LoVo (cell line): ENCODE data around the gene C1QTNF8.

Experiments
- DNase-seq: peaks from one replicate; pipeline ENCODE4 v3.0.0-alpha.2; 2016; ENCODE audit warnings: low spot score

C1QTNF8 gene

GRCh38 chr16:1096169-1097082 is at the start of gene C1QTNF8:
C1QTNF8 (minus strand) TSS chr16:1096244; CDS start chr16:1094922, 1,322 bp downstream.
- no peak for DNase-seq

- DNase-seq: no peak
Measured at GRCh38 chr16:1145383-1146100, 49.5 kb upstream of the C1QTNF8 start.

DNA sequence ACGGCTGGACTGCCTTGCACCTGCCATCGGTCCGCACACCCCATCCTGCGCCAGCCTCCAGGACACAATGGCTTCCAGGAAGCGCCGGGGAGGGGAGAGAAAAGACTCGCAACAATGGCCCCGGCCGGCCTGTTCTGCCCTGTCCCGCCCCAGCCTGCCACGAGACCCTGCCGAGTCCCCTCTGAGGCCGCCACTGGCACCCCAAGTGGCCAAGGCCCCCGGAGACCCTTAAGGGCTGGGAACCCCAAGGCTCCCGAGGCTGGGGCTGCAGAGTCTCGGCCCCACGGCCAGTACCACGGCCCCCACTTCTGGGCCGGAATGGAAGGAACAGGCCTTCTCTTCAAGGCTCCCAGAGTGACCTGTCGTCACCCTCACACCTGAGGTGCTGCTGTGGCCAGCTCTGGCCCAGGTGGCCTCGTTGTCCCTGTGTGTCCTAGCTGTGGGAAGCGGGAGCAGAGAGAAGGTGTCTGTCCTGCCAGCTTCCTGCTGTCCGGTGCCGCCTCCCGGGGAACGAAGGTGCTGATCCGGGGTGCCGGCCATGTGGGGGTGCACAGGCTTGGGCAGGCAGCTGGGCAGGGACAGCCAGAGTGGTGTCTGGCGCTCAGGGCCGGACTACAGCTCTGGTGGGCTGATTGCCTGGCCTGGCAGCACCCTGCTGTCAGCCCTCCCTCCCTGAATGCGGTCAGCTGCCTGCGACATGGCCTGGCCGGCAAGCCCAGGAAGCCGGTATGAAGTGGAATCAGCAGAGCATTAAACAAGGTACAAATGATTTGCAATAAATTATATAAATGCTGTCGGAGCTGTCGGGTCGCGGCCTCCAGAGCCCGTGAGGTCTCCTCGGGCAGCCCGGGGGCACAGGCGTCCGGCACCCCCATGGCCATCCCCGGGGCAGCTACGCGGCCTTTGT is 48.7 kb upstream of the C1QTNF8 start:
- no peak for DNase-seq

- DNase-seq: no peak
Measured at GRCh38 chr16:1143761-1144450, 47.9 kb upstream of the C1QTNF8 start.

DNA sequence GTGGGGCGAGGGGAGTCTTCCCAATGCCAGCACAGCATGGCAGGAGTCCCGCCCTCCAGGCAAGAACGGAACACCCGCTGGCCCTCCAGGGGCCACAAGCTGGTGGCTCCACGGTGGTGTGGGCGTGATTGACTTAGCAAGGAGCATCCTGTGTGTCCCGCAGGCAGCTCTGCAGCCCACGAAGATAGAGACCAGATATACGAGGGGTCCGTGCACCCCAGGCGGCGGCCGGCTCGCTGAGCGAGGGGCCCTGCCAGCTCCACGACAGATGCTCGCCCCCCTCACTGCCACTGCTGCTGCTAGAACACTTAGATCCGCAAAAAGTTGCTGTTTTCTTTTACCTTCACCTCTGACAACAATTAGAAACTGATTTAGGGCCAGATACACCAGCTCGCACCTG is 46.9 kb upstream of the C1QTNF8 start:
- DNase-seq: no peak

DNA sequence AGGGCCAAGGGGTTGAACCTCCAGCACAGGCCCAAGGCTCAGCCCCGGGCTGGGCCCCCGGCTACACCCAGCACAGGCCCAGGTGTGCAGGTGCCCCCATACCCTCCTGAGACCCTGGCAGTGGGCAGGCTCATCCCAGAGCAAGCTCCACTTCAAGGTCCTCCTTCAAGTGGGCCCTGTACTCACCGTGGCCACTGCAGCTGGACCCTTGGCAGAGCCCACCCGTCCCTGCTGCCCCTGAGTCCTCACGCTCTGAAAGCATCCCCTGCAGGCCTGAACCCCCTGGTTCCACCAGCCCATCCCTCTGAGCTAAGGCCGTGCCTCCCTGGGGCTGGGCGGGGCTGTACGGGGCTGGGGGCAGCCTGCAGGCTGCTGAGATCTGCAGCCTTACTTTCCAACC is 45.7 kb upstream of the C1QTNF8 start:
- no peak for DNase-seq

DNA sequence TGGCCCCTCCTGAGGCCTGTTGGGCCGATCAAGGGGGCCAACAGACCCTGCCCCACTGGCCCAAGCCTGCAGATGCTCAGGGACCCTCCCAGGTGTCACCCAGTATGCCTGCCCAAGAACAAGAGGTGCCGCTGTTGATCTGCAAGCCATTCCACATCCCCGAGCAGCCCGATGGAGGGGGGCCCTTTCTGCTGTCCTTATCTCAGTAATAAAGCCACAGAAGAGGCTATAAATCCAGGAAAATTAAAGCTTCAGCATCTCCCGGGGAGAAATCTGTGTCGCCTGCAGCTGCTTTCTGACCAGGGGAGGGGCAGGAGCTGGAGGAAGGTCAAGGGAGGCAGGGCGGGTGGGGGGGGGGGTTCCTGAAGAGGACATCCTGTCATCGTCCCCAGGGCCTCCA is 45.1 kb upstream of the C1QTNF8 start:
- no peak for DNase-seq

- DNase-seq: no peak
Measured at GRCh38 chr16:1140582-1141162, 44.6 kb upstream of the C1QTNF8 start.

DNA sequence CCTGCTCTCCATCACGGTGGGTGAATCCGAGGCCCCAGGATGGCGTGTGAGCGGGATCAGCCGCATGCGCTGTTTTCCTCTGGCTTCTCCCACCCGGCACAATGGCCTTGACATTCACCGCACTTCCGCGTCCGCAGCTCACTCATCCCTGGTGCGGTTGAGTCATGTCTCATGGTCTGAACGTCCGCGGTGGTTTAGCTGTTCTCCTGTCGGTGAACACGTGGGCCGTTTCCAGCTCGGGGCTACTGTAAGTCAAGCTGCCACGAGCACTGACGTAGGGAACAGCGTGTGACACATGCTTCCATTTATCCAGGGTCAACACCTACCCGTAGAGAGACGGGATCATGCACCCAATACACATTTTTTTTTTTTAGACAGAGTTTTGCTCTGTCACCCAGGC is 41.6 kb upstream of the C1QTNF8 start:
- no peak for DNase-seq

DNA sequence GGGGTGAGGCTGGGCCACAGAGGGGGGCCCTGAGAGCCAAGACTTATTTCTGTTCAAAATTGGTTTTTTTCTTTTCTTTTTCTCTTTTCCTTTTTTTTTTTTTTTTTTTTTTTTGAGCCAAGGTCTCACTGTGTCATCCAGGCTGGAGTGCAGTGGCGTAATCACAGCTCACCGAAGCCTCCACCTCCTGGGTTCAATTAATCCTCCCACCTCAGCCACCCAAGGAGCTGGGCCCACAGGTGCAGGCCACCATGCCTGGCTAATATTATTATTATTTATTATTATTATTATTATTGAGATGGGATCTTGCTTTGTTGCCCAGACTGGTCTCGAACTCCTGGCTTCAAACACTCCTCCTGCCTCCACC is 39.4 kb upstream of the C1QTNF8 start:
- DNase-seq: no peak

DNA sequence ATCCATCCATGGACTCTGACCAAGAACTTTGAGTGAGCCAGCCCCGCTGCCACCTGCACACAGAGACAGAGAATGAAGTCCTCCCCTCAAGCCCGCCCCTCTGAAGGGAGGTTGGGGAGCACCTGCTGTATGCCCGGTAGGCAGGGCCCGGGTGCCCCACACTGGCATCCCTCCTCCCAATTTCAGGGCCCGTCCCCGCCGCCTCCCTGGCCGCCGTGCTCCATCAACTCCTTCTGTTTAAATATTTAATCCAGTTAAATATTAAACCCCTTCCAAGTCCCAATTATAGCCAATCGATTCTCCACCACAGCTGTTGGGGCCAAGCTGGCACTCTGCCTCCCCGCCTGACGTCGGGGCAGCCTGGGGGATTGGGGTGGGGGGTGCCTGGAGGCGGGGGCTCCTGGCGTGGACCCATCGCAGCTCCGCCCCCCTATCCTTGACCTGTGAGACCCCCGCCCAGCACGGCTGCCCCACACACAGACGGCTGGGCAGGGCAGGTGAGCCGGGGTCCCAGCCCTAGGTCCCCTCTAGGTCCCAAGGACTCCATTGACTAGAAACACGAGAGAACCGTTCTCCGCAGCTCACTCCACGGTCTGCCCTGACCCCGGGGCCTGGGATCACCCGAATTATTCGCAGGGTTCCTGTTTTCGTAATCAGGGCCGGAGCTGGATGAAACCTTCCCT is 38.9 kb upstream of the C1QTNF8 start:
- no peak for DNase-seq

DNA sequence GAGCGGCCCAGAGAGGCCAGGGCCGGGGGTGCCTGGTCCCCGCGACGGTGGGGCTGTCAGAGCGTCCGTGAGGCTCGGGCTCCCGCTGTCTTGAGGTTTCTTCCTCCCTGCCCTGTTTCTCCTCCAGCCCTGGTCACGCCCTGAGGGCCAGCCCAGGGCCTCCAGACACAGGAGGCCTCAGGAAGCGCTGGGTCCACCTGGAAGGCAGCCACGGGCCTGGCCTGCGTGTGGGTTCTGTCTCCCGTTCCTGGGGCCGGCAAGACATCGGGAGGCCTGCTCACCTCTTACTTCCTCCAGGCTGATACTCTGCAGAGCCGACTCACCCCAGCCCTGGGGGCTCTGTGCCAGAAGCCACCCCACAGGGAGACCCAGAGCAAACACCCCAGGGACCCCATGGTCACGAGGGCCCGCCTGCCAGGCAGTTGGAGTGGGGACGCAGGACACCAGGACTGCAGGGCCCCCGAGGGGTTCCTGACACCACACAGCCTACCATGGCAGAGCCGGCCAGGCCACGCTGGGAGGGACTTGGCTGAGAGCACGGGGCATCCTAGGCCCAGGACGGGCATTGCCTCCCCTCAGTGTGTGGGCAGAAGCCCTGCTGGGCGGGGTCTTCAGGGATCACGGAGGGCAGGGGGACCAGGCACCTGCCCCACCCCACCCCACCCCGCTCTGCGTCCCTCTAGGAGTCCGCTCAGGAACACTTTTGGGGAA is 37.9 kb upstream of the C1QTNF8 start:
- no peak for DNase-seq

DNA sequence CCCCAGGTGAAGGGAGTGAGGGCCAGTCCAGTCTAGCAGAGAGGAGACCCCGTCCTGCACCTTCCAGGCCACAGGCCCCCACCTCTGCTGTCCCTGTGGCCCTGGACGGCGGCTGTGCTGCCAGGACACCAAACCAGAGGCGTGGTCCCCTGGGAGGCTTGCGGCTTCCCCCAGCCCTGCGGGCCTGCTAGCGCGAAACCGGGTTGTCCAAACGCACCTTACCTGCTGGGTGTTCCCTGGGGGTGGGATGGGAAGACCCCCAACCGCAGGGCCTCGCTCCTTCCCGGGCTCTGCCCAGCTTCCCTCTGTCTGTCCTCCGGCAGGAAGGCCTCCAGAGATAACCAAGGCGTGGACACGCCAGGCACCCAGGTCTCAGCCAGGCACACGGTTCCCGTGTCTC is 37.2 kb upstream of the C1QTNF8 start:
- DNase-seq: no peak

DNA sequence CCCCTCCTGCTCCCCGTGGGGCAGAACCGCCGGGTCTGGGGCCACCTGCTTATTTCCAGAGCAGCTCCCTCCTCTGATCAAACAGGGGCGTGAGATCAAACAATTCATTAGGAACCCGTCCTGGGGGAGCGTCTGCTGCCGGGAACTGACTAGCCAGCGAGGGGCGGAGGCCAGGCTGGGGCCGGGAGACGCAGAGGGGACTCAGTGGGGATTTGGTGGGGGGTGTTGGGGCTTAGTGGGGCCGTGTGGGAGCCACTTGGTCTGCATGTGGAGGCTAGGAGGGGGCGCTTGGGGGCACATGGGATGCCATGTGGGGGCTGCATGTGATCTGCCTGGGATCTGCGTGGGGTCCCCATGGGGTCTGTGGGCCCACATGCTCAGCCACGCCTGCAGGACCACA is 36.4 kb upstream of the C1QTNF8 start:
- DNase-seq: no peak

DNA sequence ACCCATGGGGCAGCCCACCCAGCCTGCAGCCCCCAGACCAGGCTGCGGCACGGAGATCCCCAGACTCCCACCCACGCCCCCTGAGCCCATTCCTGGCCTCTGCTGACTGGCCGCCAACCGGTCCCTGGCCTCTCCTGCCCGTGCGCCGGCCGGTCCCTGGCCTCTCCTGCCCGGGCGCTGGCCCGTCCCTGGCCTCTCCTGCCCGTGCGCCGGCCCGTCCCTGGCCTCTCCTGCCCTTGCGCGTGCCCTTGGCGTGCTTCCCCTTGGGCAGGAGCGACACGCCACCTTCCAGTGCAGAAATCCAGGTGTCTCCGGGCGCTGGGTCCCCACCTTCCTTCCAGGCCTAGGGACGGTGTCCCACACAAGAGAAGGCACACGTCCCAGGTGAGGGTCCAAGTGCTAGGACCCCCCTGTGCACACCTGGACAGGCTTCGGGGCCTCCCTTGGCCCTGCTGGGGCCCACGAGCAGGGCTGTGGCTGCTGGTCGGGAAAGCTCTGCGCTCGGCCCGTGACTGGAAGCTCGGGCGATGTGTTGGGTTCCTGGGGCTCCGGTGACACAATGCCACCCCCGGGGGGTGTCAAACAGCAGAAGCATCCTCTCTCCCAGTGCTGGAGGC is 35.4 kb upstream of the C1QTNF8 start:
- DNase-seq: no peak

GRCh38 chr16:1130382-1130781 is 34.3 kb upstream of the C1QTNF8 start:
- DNase-seq: no peak

DNA sequence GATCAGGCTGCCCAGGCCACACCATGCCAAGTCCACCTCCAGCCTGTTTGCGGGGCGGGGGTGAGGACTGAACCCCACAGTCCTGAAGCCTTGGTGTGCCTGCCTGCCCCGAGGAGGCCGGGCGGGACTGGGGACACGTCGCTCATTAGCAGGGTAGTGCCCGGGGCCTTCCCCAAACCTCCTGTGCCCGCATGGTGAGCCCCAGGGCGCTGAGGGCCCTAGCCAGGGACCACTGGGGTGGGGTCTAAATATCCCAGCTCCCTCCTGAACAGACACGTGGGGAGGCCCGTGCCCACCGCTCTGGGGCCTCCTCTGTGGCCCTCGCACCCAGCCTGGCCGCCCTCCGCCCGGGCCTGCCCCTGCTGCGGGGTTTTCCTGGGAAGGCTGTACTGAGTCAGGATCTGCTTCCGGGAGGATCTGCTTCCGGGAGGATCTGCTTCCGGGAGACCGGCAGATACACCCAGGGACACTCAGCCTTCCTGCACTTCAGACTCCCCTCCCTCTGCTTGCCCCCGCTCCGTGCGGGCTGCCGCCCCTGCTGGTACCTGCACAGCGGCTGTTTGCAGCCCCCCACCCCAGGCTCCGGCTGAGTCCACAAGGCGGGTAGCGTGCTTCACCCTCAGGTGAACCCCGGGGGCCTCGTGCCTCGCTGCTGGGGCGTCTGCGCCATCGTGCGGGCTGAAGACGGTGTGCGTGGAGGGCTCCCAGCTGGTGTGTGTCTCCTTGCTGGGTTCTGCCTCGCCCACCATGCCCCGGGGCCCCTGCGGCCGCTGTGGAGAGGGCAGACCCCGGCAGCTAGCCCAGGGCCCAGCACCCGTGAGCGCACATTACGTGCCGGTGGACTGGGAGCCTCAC is 33.3 kb upstream of the C1QTNF8 start:
- no peak for DNase-seq

GRCh38 chr16:1127971-1128715 is 32.1 kb upstream of the C1QTNF8 start:
- DNase-seq: no peak
